Measurements from ENCODE around the gene NUP133. TPM values are rescaled to one million over a fixed set of nuclear protein-coding genes. Genes with fewer than 3 reads are reported as not detected.

The NUP133 gene
- total RNA-seq, 1 experiment from 2014 or later: 59.0 TPM

DNA sequence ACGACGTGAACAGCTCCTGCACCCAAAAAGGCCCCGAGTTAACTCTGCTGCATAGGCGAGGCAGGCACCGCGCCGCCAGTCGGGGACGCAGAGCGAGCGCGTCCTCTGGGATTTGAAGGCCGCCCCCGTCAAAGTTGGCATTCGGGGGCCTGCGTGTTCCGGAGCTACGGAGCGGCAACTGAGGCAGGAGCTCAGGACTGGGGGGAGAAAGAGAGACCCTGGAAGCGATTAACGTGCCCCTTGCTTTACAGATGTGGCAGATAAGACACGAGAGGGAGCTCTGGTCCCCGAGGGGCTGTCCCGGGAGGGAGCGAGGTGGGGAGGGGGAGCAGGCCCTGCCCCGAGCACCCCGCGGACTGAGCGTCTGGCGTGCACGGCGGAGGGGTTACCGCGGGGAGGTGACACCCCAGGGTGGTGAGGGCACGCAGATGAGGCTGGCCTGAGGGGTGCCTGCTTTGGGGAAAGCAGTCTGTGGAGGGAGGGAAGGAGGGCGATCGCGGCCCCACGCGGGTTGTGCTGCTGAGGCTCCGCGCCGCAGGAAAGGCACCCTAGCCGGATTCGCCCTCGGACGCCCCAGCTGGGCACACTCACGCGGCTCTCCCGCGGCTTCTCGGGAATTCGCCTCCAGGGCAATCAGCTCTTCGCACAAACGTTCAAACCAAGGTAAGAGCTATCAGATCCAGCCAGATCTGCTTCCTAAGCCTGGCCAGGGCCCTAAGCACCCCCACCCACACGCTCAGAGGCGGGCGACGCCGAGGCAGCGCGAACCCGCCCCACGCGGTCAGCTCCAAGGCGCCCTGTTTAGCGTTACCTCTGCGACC is 100.7 kb downstream of the NUP133 start:
- CTCF ChIA-PET: no interaction called here
- Histone ChIP-seq H3K27ac (ENCODE audit: low read depth, low read length, poor library complexity, severe bottlenecking) (no peak overlapping the region), H3K9me3 (ENCODE audit: low read depth, low read length, poor library complexity, severe bottlenecking) (no peaks in the 10 kb centered on the region), H3K4me3 (ENCODE audit: low read depth, low read length, poor library complexity, severe bottlenecking) (no peak overlapping the region), H3K36me3 (ENCODE audit: insufficient read depth, low read length, poor library complexity, severe bottlenecking) (no peaks in the 10 kb centered on the region), H3K4me1 (ENCODE audit: insufficient read depth, low read length, poor library complexity, severe bottlenecking) (peaks cover 10% of the 10 kb centered on the region), H3K27me3 (replicated peaks; ENCODE audit: insufficient read depth, low read depth, low read length, poor library complexity) (no peaks in the 10 kb centered on the region)
- no TSS peak for BruUV-seq (replicated peaks)
- DNase-seq (ENCODE audit: low spot score): no peak
- TF ChIP-seq EZH2 (IDR thresholded peaks at IDR 0.05; ENCODE audit: borderline replicate concordance, low read depth, low read length, poor library complexity, severe bottlenecking): no peak
- TF ChIP-seq, protein P1, sequence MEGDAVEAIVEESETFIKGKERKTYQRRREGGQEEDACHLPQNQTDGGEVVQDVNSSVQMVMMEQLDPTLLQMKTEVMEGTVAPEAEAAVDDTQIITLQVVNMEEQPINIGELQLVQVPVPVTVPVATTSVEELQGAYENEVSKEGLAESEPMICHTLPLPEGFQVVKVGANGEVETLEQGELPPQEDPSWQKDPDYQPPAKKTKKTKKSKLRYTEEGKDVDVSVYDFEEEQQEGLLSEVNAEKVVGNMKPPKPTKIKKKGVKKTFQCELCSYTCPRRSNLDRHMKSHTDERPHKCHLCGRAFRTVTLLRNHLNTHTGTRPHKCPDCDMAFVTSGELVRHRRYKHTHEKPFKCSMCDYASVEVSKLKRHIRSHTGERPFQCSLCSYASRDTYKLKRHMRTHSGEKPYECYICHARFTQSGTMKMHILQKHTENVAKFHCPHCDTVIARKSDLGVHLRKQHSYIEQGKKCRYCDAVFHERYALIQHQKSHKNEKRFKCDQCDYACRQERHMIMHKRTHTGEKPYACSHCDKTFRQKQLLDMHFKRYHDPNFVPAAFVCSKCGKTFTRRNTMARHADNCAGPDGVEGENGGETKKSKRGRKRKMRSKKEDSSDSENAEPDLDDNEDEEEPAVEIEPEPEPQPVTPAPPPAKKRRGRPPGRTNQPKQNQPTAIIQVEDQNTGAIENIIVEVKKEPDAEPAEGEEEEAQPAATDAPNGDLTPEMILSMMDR (conservative IDR thresholded peaks at IDR 0.05; ENCODE audit: low read depth, low read length): no peak
- intact Hi-C loops (cut with micrococcal nuclease; ENCODE audit: unreplicated experiment): no loop called here
- POLR2A ChIA-PET (ENCODE audit: low non-redundant PET): no interaction called here

DNA sequence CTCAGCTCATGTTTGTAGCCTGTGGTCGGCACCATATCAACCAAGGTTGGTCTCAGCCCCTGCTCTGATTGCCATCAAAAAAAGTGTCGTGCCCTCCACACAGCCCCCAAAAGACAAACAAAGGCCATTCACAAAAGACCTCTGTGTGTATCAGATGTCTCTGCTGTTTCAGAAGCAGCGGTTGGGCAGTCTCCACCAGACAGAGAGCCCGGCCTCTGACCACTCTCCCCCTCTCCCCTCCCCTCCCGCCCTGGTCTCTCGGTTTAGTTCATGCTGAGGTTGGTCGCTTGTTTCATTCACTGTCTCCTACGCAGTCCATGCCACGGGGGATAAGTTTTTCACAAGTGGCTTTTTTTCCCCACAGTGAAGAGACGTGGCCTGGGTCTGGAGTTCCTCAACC is 101.3 kb downstream of the NUP133 start:
- Histone ChIP-seq H3K27me3 (replicated peaks; ENCODE audit: insufficient read depth, low read depth, low read length, poor library complexity) (no peaks in the 10 kb centered on the region), H3K27ac (ENCODE audit: low read depth, low read length, poor library complexity, severe bottlenecking) (no peak overlapping the region), H3K9me3 (ENCODE audit: low read depth, low read length, poor library complexity, severe bottlenecking) (no peaks in the 10 kb centered on the region), H3K36me3 (ENCODE audit: insufficient read depth, low read length, poor library complexity, severe bottlenecking) (no peaks in the 10 kb centered on the region), H3K4me1 (ENCODE audit: insufficient read depth, low read length, poor library complexity, severe bottlenecking) (peaks cover 10% of the 10 kb centered on the region), H3K4me3 (ENCODE audit: low read depth, low read length, poor library complexity, severe bottlenecking) (no peak overlapping the region)
- BruUV-seq (replicated peaks): no TSS peak
- CTCF ChIA-PET: no interaction called here
- TF ChIP-seq, protein P1 (conservative IDR thresholded peaks at IDR 0.05; ENCODE audit: low read depth, low read length): no peak
- no peak for TF ChIP-seq EZH2 (IDR thresholded peaks at IDR 0.05; ENCODE audit: borderline replicate concordance, low read depth, low read length, poor library complexity, severe bottlenecking)
- DNase-seq (ENCODE audit: low spot score): no peak
- POLR2A ChIA-PET (ENCODE audit: low non-redundant PET): no interaction called here
- intact Hi-C loops (cut with micrococcal nuclease; ENCODE audit: unreplicated experiment): no loop called here

DNA sequence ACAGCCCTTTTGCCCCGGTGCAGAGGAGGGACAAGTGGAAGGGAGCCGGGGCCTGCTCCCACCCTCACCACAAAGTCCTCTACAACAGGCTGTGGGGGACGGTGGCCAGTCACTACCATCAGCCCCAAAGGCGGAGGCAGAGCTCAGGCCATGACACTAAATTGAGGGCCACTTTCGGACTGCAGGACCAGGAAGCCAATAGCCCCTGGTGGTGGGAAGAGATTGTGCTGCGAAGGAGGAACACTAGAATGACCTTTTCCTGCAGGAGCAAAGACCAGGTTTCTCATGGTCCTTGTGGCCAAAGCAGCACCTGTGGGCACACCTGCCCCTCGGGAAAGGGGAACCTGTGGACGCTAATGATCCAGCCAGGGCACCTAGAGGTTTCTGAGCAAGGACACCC is 104.6 kb downstream of the NUP133 start:
- Histone ChIP-seq H3K4me1 (ENCODE audit: insufficient read depth, low read length, poor library complexity, severe bottlenecking) (peaks cover 6% of the 10 kb centered on the region), H3K27me3 (replicated peaks; ENCODE audit: insufficient read depth, low read depth, low read length, poor library complexity) (peaks cover 6% of the 10 kb centered on the region), H3K36me3 (ENCODE audit: insufficient read depth, low read length, poor library complexity, severe bottlenecking) (no peaks in the 10 kb centered on the region), H3K4me3 (ENCODE audit: low read depth, low read length, poor library complexity, severe bottlenecking) (no peak overlapping the region), H3K9me3 (ENCODE audit: low read depth, low read length, poor library complexity, severe bottlenecking) (no peaks in the 10 kb centered on the region), H3K27ac (ENCODE audit: low read depth, low read length, poor library complexity, severe bottlenecking) (no peak overlapping the region)
- no peak for DNase-seq (ENCODE audit: low spot score)
- TF ChIP-seq, protein P1 (conservative IDR thresholded peaks at IDR 0.05; ENCODE audit: low read depth, low read length): no peak
- TF ChIP-seq EZH2 (IDR thresholded peaks at IDR 0.05; ENCODE audit: borderline replicate concordance, low read depth, low read length, poor library complexity, severe bottlenecking): no peak
- intact Hi-C loops (cut with micrococcal nuclease; ENCODE audit: unreplicated experiment): no loop called here
- POLR2A ChIA-PET (ENCODE audit: low non-redundant PET): no interaction called here
- BruUV-seq (replicated peaks): no TSS peak
- CTCF ChIA-PET: no interaction called here
